Fibroblast of skin of right quadriceps (primary cell): Measurements from ENCODE around the gene PABPC5.
A peak's percentile ranks its signal among the peaks of the same experiment; 100 is the strongest.

ENCODE experiments used
- DNase-seq: peaks from one replicate; pipeline ENCODE4 v3.0.0-alpha.2; 2013

Gene PABPC5

DNA sequence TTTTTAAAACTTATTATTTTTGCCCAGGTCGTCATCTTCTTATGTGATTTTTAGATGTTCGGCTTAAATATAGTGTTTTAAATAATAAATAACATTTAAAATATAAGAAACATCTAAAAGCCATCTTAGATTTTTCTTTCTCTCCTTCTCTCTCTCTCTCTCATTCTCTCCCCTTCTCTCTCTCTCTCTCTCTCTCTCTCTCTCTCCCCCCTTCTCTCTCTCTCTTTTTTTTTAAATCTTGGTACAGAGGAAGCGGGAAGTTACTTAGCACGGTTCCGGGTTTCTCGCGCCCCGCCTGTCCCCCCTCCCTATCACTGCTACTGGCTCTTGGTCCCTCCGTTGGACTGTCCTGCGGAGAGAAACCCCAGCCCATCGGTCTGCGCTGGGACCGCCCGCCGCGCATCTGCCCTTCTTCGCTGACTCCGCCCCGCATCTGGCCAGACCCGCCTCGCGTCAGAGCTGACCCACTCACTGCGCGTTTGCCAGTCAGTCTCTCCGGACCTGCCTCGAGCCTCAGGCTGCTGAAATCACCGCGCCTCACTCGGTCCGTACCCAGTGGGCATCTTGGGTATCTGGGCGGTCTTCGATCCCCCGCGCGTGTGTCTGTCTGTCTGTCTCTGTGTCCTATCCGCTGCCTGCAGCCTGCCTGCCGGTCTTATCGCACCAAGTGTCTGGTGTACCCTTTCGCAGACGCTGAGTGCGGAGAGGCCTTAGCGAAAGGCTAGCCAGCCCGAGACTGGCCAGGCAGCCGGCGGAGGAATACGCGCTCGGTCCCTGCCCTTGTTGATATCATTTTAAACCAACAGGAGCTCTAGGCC is at the start of gene PABPC5:
Gene PABPC5 (plus strand): TSS at position 489 of the 818 bp plus-strand sequence. CDS start 739 bp downstream, outside the sequence.
- peak; percentile 86 for DNase-seq

DNA sequence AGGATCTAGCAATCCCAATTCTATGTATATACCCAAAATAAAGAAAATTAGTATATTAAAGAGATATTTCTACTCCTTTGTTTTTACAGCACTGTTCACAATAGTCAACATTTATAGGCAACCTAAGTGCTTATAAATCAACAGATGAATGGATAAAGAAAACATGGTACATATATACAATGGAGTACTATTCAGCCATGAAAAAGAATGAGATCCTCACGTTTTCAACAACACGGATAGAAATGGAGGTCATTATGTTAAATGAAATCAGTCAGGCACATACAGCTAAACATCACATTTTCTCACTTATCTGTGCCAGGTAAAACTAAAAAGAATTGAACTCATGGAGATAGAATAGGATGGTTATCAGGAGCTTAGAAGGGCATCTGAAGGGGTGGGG is 45.6 kb upstream of the PABPC5 start:
- DNase-seq = no peak

DNA sequence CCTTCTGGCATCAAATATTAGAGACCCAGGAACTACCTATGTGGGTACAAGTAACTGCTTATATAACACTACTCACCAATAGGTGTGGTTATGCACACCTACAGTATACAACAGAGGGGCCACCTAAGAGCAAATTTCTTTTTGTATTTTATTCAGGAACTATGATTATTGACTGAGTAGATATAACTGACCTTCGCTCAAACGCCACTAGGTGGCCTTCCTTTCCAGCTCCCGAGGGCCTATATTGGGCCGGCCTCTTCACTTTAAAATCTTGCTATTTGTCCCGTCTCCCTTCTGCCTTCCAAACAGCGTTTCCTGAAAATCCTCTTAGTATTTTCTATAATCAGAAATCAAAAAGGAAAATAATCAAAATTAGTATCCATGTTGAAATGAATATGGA is 19.9 kb upstream of the PABPC5 start:
- no peak for DNase-seq

DNA sequence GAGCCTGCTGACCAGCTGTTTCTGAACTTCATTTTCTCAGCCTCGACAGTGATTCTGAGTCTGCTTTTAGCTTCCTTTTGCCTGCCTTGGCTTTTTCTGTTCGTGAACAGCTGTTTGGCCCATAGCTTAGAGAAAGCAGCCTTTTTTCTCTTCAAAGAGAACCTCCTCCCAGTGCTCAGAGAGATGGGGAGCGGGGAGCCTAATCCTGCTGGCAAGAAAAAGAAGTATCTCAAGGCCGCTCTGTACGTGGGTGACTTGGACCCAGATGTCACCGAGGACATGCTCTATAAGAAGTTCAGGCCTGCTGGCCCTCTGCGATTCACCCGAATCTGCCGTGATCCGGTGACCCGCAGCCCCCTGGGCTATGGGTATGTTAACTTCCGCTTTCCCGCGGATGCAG is 756 bp downstream of the PABPC5 start:
- peak; percentile 3 for DNase-seq
